Ramos (cell line): Measurements from ENCODE around the gene EPHA3.

ENCODE experiments used
- in situ Hi-C: fragments of 300-500 bp; cut with MboI; formaldehyde crosslinking; loops from one replicate; pipeline ENCODE4 v1.14.3; 2022; ENCODE audit warnings: low sequenced_read_pairs; ENCODE audit not compliant: unreplicated experiment

EPHA3 gene

DNA sequence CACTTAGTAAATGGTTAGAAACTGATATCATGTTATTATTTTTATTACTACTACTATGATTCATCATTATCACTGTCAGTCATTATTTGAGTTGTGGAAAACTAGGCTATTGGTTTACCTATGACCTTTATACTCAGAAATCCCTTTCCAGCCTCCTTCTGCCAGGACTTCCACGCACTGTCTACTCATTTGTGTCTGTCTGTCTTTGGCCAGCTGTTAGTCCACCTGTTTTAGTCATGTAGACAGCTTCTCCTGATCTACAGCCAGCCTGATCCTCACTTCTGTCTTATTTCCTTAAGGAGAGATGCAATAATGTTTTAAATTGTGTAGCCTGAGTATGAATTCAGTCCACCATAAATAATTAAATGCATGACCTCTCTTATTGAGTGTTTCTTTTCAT lies 162.8 kb downstream of the EPHA3 start:
- in situ Hi-C loops, result no loop called here

DNA sequence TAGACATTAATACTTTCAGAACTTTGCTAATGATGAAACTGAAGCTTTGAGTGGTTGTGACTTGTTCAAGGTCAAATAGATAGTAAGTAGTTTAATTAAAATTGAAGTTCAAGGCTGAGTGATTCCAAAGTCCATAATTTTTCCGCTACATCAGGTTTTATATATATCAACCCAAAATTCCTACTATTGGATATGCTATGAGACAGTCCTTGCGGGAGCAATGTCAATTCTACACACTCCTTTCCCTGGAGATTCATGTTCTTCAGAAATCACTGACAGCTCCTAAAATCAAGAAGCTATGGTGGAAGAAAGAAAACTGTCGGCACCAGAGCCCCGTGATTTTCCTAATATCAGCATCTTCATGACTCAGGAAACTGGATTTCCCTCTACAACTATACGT lies 167.6 kb downstream of the EPHA3 start:
- in situ Hi-C loops, result no loop called here

DNA sequence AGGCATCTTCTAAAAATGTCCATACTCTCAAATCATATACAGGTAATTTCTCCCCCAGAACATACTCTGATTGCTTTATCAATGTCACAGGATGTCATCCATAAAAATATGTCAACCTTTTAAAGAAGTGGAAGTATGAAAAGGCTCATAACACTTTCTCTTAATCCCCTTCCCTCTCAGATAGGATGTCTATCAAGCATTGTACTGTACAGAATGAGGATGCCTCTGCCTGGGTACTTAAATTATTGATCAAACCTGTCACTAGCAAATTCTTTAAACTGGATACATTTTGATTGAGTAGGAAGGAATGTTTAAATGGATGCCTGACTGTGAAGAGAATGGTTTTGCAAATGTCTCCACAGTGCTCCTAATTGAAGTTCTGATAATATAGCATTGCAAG lies 168.7 kb downstream of the EPHA3 start:
- in situ Hi-C loops, result no loop called here

DNA sequence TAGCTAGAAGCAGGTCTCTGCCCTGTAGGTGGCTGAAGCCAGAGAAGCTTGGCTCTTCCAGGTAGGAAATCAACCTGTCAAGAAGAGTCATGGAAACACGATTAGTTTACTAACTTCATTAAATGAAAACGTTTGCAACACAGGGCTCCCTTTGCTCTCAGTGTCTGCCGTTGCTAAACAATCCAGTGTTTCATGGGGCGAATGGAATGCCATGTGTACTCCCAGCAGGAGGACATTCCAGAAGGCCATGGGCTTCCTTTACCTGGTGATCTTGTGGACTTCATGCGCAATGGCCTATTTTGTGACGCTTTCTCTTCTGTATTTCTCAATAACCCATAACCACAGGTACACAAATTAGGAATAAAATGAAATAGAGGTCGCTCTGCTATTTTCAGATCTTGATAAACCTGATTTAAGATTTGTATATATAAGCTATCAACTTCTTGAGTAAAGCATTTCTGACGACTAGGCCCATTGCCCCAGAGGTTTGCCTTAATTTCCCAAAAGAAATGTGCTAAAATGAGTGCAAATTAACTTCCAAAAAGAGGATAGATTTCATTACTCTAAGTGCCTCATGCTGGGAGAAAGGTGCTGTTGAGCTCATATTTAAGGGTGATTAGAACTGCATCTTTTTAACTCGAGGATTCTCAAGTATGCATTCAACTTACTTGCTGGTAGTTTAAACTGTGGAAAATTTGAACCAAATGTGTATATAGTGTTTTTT lies 171.0 kb downstream of the EPHA3 start:
- in situ Hi-C loops, result no loop called here

DNA sequence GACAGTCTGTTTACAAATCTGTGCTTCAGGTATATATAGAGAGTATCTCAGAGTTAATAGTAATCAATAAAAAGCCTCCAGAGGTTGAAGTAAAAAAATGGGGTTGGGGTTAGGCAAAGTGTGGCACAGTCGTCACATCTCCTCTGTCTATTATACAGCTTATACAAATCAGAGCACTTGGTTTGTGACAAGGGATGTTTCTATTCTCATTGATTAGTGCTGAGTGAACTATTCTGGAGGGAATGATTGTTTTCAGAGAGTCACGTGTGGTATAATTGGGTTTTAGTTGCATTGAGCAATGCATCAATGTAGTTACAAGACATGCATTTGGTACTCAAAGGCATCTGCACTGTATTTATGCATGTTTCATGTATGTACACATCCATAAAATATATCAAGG lies 172.9 kb downstream of the EPHA3 start:
- in situ Hi-C loops, result no loop called here

DNA sequence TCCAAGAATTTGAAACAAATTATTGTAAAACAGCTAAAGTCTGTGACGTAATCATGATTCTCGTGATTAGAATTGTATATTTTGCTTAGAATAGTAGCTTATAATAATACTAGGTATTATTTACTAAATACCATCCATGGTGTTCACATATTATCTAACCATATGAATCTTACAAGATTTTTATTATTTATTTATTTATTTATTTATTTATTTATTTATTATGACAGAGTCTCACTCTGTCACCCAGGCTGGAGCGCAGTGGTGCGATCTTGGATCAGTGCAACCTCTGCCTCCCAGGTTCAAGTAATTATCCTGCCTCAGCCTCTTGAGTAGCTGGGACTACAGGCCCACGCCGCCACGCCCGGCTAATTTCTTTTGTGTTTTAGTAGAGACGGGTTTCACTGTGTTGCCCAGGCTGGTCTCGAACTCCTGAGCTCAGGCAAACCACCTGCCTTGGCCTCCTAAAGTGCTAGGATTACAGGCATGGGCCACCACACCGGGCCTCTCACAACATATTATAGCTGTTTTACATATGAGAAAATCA lies 173.5 kb downstream of the EPHA3 start:
- in situ Hi-C loops, result no loop called here

DNA sequence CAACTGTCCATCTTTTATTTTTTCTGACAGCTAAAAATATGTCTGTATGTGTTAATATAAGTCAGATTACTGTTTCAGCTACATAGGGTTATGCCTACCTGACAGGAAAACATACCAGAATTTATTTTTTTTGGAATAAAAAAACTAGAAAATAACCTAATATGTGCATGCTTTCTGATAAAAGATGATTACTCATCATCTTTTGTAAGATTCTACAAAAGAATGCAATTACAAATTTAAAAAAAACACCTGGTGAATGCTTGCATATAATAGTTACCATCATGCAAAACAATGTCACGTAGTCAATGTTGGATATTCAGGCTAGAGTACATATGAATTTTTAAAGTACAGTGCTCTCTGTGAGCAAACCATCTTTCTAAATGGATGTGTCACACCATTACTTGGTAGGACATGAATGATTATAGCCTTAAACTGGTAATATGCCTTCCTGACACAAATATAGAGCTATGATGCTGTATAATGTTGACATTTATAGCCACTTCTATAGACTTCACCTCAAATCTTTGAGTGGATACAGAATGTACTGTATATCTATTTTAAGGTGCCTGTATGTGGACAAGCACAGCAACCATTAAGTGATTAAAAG lies 180.6 kb downstream of the EPHA3 start:
- in situ Hi-C loops, result no loop called here

DNA sequence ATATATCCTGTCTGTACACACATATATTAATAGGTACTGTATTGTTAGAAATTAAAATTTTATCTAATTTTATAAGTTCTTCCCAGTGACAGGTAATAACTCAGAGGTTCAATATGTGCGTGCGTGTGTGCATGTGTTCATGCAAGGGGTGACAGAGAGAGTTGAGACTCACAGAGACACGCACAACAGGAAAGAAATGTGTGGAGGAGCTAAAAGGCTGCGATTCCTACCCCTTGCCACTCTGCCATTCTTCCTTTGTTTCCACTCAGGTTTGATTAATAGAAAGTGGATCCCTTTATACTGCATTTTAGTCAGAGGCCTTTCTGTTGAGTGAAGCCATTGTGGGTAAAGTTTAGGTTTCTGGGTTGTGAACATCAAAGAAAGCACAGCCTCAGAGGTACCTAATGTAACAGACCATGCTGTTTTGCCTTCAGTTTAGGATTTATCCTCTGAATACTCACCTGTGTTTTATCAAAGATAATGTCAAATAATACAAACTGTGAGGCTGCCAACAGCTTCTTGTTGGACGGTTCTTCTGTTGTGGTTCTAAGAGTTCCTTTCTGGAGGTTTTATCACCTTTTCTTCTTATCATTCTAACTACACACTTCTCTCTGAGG lies 182.3 kb downstream of the EPHA3 start:
- in situ Hi-C loops, result no loop called here

DNA sequence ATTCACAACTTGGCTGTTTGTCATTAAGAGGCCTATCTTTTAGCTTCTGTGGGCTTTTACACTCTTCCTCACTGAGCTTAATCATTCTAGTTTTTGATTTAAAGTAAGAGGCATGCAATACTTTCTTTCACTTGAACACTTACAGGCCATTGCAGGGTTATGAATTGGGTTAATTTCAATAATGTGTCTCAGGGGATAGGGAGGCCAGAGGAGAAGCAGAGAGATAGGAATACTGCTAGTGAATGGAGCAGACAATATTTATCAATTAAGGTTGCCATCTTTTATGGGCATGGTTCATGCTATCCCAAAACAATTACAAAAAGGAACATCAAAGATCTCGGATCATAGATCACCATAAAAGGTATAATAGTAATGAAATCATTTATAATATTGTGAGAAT lies 189.8 kb downstream of the EPHA3 start:
- in situ Hi-C loops, result no loop called here

DNA sequence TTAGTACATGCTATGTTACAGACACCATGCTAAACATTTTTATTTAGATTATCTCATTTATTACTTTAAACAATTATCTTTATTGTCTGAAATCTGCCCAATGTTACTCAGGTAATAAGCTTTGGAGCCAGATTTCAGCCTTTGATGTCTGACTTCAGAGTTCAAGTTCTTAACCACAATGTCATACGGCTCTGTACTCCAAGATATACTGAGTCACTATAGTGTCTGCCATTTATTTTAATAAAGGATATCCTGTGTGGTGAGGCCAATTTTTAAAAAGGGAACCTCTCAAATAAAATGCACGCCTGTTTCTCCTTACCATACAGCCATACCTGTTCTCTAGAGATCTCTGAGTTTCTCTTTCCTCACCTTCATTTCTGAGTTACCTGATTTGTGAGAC lies 193.1 kb downstream of the EPHA3 start:
- in situ Hi-C loops, result no loop called here

DNA sequence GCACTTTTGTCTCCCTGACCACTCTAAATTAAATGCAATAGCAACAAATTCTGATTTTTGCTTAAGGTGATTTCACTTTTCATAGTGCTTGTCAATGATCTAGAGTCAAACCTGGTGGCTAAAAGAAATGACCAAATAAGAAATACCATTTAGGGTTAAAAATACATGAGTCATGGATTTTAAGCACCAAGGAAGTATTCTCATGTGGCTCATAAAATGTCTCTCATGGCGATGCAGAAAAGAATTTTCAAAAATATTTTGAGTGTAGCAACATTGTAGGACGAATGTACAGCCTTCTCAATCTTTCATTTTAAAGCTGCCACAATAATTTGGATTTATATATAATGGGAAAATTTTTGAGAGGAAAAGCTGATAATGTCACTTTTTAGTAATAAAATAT lies 193.6 kb downstream of the EPHA3 start:
- in situ Hi-C loops, result no loop called here

DNA sequence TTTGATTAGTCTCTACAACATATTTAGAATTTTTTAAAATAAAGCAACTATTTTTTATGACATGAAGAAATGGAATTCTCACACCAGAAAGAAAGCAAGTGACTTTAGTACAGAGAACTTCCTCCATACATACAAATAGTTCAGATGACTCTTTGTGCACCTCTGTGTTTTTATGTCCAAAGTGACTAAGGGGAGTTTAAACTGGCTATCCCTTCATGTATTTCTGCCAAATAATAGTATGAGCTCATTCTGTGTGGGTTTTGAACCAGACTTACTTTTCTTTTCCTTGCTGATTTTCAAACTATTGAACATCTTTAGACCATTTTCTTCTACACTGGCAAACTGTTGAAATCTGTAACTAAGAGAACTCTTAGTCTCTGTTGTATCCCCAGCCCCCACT lies 196.3 kb downstream of the EPHA3 start:
- in situ Hi-C loops, result no loop called here

DNA sequence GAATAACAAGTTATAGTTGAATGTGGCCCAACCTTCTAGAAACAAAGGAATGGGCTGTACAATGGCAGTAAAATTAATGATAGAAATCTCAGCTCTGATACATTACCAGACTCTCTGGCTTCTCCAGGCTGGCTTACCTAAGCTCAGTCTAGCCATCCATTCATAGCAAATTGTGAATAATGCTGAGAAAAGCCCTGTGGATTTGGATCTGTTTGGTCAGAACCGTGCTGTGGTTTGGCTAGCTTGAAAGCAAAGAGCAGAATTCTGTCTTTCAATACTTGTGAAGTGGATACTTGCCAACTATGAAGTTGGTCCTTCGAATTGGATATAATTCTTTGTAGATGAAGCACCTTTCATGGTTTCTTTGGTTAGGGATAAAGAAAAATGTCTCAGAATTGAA lies 199.1 kb downstream of the EPHA3 start:
- in situ Hi-C loops, result no loop called here

DNA sequence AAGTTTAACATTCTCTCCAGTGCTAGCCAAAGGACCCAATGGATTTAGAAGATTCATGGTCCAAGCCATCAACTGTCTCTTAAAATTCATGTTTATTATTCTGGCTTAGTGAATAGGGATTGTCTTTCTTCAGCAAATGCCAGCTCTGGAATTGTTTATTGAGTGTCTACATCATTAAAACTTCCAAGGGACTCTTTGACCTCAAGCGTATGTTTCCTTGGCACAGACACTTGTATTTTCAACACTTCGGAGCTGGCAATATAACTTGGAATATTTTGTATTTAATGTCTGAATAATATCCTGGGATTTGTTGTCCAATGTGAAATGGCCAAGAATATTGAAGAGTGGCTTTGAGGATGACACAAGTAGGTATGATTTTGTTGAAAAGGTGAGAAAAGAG lies 204.2 kb downstream of the EPHA3 start:
- in situ Hi-C loops, result no loop called here

DNA sequence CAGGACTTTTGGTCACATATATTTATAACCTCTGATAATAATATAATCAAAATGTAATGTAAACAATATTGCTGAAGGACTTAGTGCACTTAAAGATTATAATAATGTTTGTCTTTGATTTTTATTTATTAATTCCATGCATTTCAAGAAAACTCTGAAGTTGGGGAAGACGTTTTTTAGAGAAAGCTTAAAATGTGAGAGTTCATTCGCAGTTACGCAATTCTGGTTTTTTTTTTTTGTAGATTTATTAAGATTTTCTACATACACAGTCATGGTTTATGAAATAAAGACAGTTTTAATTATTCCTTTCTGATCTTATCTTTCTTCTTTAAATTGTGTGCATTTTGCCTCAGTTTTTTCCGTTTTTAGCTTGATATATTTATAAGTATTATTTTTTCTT lies 204.7 kb downstream of the EPHA3 start:
- in situ Hi-C loops, result no loop called here

DNA sequence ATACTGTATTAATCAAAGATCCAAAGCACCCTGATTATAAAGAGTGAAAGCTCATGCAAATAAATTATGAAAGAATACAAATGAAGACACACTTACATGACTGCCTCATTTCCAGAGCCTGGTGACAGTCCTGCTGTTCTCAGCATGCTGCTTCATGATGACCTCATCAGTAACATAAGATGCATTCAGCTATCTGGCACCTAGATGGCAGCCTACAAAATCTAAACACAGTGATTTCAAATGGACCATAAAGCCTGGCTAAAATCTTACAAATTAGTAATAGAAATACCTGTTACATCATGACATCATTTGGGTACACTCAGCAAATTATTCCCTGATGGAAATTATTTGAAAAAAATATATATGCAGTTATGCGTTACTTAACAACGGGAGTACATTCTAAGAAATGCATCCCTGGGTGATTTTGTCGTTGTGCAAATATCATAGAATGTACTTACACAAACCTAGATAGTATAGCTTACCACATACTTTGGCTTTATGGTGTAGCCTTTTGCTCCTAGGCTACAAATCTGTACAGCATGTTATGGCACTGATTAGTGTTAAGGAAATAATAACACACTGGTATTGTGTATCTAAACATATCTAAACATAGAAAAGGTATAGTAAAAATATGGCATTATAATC lies 207.2 kb downstream of the EPHA3 start:
- in situ Hi-C loops, result no loop called here

DNA sequence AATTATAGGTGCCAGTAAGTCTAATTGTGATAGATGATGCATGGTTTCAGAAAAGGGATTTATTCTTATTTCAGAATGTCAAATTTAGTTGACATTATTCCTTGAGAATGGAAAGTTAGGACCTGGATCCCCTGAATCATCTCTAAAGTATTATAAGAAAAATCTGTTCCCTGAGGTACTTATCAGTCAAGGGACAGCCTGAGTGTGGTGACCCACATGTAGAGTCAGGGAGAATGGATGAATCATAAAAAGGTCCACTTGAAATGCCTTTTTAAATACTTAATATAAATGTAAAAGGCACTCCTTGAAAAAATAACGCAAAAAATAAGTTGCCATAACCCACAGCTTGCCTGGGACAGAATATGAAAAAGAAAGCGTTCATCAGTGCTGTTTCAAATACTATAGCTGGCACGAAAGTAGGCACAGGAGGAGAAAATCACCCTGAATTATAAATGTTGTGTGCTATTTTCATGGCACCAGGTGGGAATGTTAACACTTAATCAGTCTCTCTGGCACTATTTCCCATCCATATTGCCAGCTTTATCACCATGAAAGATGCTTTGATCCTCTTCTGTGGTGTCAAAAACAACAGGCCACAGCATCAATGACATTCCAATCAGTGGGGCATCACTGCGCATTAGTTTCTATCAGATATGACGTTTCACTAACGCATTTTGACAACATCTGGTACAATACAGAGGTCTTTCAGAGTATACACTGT lies 208.5 kb downstream of the EPHA3 start:
- in situ Hi-C loops, result no loop called here

DNA sequence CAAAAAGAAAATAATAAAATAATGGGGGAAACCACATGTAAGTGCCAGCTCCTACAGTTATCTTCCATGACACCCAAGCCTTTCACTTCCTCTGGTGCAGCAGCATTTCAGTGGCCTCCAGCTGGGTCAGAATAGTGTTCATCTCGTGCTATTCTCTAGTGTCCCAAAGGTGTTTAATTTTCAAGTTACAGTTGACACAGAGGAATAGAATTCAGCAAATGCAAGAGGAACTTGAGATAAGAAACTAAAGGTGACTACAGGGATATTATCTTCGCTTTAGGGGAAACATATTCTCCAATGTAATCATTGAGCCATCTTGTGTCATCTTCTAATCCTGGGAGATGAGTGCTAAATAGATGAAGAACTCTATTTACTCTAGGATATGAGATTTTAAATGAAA lies 212.8 kb downstream of the EPHA3 start:
- in situ Hi-C loops, result no loop called here

DNA sequence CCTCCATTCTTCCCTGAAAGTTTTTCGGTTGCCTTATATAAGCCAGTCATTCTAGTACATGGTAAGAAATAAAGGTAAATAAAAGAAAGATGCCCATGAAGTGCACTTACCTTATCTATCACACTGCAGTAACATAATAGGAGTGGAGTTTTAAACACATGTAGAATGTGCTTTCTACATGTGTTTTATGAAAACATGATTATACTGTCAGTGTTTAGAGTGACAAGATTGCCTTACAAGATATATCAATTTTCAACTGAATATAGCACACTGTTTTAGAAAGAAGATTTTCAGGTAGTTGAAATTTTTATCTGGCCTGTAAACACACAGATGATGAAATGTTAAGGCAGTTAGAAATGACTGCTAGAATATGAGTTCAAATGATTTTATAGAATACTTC lies 219.6 kb downstream of the EPHA3 start:
- in situ Hi-C loops, result no loop called here

DNA sequence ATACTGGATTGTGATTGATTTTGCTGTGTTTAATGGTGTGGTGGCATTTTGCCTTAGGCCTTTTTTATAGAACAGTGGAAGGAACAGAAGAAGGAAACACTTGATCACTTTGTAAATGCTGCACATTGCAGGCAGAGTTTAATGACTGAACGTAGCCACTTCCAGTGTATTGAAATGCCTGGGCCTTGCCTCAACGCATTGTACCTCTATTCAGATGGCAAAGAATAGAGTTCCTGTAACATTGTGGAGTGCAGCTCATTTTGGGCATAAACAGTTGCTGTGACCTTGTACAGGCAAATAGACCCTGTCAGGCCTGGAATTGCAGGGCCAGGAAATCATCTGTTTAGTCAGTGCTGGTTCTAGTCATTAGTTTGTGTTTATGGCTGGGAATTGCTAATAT lies 225.0 kb downstream of the EPHA3 start:
- in situ Hi-C loops, result no loop called here

DNA sequence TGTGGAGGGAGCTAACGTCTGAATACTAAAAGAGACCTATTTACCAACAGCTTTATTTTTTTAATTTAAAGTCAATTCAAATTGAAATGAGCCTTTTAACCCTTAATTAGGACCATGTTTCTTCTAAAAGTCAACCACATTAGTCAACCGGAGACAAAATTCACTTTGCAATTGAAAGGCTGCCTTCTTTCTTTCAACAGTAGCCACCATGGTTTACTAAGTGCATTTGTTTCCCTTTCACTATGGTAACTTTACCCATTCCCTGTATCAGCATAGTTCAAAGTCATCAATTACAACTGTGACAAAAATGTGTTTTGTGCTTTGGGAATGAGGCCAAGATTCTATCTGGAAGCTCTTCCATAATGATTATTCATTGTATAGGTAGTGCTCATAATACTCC lies 225.4 kb downstream of the EPHA3 start:
- in situ Hi-C loops, result no loop called here
